GM19238 (cell line): ENCODE measurements around the gene DCHS1.

ENCODE experiments used
- DNase-seq: peaks from one replicate; pipeline ENCODE4 v3.0.0; 2011; ENCODE audit warnings: low spot score; ENCODE audit not compliant: insufficient read length

DCHS1 gene

GRCh38 chr11:6647836-6648235, 7.8 kb downstream of the DCHS1 start:
- DNase-seq: no peak

GRCh38 chr11:6646918-6647679, 8.5 kb downstream of the DCHS1 start:
- peak; percentile 69 for DNase-seq

DNA sequence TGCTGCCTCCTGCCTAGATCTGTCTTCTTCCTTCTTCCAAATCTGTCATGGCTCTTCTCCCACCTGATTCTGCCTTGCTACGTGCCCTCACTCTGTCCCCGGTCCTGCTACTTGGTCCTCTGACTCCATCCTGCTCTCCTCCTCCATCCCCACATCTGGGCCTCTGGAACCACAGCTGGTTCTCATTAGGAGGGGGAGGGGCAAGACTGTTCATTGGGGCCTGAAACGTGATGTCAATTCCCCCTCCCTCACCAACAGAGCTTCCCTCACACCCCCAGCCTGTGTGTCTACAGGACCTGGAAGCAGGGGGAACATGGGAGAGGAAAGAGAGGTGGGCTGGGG, 9.1 kb downstream of the DCHS1 start:
- no peak for DNase-seq

GRCh38 chr11:6646071-6646470, 9.5 kb downstream of the DCHS1 start:
- DNase-seq: no peak

- no peak for DNase-seq
These were observed 12.7 kb downstream of the DCHS1 start for GRCh38 chr11:6642957-6643356.

DNA sequence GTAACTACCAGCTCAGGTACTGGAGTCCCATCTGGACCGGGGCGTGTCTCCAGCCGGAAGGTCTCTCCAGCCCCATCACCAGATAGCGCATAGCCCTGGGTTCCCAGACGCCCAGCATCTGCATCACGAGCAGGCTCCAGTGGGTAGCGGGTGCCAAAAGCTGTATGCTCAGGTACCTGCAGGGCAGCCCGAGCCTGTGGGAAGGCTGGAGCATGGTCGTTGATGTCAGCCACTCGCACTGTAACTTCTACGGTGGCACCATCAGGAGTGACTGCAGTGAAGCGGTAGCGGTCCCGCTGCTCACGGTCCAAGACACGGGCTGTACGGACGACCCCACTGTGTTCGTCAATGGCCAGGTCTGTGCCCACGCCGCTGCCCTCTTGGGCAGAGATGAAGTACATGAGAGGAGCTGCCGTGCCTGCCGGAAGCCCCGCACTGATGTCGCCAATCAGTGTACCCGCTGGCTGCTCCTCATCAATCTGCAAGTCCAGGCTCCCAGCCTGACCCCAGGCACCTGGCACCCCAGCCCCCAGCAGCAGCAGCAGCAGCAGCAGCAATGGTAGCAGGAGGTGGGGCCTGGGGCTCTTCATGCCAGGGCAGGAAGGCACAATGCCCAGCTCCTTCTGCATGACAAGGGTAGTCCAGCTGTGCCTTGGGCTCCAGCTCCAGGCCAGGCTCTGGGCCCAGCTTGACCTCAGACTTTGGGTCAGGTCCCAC, 14.5 kb downstream of the DCHS1 start:
- no peak for DNase-seq

DNA sequence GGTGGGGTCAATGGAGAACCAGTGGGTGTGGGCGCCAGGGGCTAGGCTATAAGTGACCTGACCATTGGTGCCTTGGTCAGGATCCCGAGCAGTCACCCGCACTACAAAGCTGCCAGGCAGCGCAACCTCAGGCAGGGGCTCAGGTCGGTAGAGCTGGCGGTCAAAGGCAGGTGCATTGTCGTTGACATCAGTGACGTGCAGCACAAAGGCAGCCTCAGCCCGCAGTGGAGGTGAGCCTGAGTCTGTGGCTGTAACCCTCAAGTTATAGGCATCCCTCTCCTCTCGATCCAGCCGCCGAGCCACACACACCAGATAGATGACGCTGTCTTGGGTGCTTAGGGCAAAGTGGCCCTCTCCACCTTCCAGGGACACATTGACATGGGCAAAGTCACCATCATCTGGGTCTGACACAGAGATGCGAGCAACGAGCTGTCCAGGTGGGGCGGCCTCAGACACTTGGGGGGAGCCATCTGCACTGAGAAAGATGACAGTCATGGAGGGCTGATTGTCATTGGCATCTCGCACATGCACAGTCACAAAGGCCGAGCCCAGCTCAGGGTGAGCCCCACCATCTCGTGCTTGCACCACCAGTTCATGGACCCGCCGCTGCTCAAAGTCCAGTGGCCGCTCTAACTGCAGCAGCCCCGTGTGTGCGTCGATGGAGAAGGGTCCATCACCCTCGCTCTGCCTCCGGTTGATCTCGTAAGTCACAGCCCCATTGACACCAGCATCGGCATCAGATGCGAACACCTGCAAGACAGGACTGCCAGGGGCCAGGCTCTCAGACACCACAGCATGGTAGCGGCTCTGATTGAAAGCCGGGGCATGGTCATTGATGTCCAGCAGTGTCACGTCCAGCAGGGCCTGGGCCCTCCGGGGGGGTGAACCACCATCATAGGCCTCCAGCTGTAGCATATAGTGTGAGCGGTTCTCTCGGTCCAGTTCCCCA, 15.3 kb downstream of the DCHS1 start:
- no peak for DNase-seq

DNA sequence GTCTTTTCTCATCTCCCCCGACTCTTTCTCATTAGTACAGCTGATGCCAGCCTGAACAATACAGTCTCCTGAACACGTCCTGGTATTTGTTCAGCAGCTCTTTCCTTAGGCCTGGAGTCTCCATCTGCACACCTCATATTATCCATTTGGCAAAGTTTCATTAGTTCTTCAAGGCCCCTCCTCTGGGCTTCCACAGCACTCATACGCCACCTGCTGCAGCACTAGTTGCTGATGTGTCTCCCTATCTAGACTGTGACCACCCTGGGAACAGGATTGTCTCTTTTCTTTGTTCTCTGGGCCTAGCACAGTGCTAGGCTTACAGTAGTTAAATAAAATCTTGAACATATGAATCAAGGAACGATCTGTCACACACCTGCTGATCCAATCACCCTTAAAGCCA, 17.2 kb downstream of the DCHS1 start:
- no peak for DNase-seq

DNA sequence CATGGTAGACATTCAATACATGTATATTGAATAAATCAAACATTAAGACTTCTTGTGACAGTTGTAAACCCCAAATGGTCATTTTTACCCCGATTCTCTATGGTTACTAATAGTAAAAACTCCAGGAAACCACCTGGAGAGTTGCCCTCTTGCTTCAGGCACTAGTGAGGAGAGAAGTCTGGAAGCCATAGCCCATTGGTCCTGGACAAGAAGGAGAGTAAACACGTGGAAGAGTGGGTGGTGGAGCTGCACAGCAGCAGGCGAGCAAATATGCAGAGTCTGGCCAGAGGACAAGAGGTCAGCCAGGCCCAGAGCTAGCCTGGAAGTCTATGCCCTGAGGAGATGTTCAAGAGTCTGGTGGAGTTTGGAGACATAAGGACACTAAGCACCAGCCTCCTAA, 17.7 kb downstream of the DCHS1 start:
- DNase-seq: no peak

DNA sequence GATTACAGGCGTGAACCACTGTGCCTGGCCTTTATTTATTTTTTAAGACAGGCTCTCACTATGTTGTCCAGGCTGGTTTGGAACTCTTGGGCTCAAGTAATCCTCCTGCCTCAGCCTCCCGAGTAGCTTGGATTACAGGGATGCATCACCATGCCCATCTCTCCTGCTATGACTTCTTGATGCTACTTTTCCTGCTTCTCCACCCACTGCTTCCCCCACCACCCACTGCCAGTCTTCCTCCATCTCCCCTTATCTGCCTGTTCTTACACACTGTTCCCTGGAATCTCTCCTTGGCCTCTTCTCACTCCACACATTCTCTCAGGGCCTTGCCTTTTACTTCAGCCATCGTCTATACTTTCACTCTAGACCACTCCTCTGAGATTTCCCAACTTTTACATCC, 19.1 kb downstream of the DCHS1 start:
- no peak for DNase-seq

- DNase-seq: no peak
These were observed 20.3 kb downstream of the DCHS1 start for GRCh38 chr11:6635082-6635932.

DNA sequence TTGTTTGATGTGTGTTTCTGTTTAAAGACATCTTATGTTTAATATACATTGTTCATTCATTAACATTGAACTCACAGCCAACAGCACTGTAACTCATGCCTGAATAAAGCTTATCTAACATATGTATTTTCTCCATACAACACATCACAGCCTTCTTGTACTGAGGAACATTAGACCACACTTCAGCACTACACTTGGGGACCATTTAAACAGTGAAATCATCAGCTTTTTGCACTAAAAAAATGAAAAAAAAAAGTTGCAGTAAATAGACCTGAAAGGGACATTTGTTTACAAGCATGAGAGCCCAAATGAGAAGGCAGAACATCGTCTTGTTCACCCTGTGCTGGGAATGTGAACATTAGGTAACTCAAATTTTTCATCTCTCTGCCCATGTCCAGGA, 21.1 kb downstream of the DCHS1 start:
- DNase-seq: no peak

GRCh38 chr11:6633422-6634408, 21.9 kb downstream of the DCHS1 start:
- no peak for DNase-seq

DNA sequence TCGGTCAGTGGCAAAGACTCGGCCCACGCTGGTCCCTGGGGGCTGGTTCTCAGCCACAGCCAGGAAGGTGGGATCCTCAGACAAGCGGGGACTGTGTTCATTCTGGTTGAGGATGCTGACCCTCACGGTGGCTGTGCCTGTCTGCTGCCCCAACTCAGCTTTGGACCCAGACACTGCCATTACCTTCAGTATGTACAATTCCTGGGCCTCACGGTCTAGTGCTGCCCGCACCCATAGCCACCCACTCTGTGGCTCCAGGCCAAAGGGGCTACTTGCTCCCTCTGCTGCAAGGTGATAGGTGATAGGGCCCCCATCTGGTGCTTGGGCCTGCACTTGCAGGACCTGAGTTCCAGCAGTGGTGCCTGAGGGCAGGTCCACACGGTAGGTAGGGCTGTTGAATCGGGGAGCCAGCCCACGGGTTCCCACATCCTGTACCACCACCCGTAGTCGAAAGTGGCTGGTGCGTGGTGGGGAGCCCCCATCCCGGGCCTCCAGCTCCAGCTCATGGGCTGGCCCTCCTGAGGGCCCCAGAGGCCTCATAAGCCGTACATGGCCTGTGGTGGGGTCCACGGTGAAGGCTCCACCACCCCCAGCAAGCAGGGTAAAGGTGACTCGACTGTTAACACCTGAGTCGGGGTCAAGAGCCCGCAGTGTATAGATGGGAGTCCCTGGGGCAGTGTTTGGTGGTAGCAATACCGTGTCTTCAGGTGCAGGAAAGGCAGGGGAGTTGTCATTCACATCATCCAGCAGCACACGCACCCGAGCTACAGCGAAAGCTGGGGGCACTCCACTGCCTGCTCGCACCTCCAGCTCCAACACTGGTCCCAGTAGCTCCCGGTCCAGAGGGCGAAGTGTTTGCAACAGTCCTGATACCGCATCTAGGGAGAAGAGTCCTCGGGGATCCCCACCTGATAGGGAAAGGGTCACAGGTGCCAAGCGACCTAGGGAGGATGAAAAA, 23.2 kb downstream of the DCHS1 start:
- no peak for DNase-seq

DNA sequence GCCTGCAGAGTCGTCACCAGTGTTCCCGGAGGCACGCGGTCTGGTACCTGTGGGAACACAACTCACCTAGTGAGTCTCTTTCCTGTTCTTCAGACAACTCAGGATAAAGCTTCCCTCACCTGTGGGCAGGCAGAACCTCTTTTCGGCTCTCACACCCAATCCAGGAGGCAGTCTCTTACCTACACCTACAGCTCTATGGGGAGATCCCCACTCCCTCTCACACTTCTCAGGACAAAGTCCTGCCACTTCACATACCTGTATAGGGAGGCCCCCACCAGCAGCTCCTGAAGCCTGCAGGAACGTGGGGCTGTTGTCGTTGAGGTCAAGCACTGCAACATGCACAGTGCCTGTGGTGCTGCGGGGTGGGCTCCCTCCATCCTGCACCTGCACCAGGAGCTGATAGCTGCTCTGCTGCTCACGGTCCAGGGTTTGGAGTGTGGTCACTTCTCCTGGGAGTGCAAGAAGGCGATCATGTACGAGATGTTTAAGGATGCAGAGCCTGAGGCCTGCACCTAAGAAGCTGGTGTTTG, 24.2 kb downstream of the DCHS1 start:
- no peak for DNase-seq

- DNase-seq: no peak
These were observed 24.8 kb downstream of the DCHS1 start for GRCh38 chr11:6630632-6631291.

DNA sequence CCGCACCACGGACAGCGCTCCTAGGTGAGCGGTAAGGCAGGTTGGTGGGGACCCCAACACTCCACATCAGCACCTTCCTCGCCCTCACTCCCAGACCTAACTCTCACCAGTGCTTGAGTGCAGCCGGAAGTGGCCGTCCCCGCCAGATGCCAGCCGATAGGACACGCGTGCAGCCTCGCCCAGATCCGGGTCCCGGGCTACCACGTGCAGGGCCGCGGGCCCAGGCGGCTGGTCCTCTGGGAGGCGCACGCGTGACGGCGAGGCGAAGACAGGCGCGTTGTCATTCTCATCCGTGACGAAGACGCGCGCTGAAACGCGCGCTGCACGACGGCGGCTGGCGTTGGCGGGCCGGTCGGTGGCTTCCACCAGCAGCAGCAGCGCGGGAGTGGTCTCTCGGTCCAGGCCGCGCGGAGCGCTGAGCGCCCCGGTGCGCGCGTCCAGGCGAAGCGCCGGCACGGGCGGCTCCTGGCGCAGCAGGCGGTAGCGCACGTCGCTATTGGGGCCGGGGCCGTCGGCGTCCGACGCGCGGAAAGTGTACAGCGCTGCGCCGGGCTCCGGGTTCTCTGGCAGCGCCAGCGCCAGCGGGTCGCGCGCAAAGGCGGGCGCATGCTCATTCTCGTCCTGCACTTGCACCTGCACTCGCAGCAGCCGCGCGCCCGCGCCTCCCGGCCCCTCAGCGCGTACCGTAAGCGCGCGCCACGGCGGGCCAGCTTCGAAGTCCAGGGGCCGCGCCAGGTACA, 25.5 kb downstream of the DCHS1 start:
- no peak for DNase-seq
